Left lobe of liver (tissue), 2 donors: ENCODE results near the gene HP. TPM values are rescaled to one million over a fixed set of nuclear protein-coding genes. Genes with fewer than 3 reads are reported as not detected.
"Not testable (repeated sequence)": the region's sequence is repeated elsewhere in the genome, so short reads cannot be mapped to it uniquely, and the experiment has no call there.

Source experiments
- ATAC-seq: fragments of 200-7000 bp; cut with Tn5 transposase; one replicate; pipeline ENCODE4 v1.9.1; 2020; ENCODE audit warnings: mild to moderate bottlenecking, moderate library complexity
- DNase-seq: peaks from one replicate; pipeline ENCODE4 v3.0.0-alpha.2; 2020; ENCODE audit warnings: low spot score
- total RNA-seq: library from RNA; stranded (reverse); gene quantifications from one replicate; pipeline ENCODE4 v1.2.1, GENCODE V29; 2021
- donor health status: DM: no; HTN: no; CAD: no; lungs with moderate emphysema.
- donor health status: DM: no; HTN: yes; CAD: no.

Gene HP, protein sequence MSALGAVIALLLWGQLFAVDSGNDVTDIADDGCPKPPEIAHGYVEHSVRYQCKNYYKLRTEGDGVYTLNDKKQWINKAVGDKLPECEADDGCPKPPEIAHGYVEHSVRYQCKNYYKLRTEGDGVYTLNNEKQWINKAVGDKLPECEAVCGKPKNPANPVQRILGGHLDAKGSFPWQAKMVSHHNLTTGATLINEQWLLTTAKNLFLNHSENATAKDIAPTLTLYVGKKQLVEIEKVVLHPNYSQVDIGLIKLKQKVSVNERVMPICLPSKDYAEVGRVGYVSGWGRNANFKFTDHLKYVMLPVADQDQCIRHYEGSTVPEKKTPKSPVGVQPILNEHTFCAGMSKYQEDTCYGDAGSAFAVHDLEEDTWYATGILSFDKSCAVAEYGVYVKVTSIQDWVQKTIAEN
- 47,876 TPM for total RNA-seq

DNA sequence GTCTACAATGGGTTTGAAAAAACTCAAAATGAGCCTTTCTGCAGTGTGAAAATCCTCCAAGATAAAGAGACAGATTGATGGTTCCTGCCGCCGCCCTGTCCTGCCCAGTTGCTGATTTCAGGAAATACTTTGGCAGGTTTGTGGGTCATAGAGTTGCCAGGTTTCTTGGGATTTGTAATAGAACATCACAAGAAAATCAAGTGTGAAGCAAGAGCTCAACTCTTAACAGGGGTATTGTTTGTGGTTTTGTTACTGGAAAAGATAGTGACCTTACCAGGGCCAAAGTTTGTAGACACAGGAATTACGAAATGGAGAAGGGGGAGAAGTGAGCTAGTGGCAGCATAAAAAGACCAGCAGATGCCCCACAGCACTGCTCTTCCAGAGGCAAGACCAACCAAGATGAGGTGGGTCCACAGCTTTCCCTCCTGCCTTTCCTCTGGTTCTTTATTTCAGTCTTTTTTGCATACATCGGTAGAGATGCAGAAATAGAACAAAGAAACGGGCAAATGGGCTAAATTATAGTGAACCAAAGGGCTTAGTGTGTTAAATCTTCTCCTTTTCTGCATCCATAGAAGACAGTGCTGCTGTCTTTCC lies at the start of gene HP:
HP (plus strand) TSS at position 252 of the 594 bp plus-strand sequence; CDS start at position 400, 148 bp downstream.
- peak; percentile 59 for ATAC-seq

DNA sequence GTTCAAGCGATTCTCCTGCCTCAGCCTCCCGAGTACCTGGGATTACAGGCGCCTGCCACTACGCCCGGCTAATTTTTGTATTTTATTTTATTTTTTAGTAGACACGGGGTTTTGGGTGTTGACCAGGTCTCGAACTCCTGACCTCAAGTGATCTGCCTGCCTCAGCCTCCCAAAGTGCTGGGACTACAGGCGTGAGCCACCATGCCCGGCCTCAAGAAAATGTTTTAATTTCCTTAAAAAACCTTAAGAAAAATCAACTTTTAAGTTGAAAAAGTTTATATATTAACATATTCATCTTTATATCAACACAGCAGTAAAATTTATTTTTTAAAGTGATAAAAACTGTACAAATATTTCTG lies 46.3 kb upstream of the HP start:
- DNase-seq, ATAC-seq: not testable (repeated sequence)

More for the DNA sequence above, at the start of gene HP:
- DNase-seq, result peak; percentile 73

DNA sequence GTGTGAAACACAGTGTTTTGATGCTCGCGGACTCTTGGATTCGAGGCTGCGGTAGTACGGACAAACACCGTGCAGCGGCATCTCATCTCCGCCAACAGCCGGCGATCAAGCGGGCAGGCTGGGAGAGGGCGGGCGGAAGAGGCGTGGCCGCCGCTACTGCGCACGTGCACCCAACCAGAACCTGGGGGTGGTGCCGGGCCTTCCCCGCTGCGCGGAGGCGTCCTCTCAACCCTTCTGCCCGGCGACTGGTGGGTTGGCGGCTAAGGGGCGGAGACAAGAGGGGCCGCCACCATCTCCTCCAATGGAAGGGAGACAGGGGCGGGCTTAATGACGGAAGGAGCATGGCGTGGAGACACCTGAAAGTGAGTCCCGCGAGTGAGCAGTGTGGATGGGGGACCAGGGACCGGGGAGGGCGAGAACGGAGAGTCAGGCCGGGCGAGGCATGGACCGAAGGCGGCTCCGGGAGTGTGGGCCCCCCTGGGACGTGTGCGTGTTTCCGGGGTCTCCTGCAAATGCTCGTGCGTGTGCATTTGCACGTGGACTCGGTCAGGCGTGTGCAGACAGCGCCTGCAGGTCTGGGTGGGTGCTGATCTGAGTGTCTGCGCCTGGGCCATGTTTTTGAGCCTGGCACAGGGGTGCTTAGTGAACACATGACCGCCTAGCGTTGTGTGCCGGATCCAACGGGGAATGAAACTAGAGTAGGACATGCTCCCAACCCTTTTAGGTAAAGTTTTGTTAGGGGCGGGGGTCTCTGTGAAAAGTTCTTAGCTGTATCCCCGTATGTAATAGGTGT lies 45.7 kb upstream of the HP start, which contains the start of gene DHODH:
DHODH (plus strand) TSS at position 321 of the 793 bp plus-strand sequence; CDS start at position 342, 21 bp downstream.
- peak; percentile 96 for ATAC-seq
- peak; percentile 99 for DNase-seq

DNA sequence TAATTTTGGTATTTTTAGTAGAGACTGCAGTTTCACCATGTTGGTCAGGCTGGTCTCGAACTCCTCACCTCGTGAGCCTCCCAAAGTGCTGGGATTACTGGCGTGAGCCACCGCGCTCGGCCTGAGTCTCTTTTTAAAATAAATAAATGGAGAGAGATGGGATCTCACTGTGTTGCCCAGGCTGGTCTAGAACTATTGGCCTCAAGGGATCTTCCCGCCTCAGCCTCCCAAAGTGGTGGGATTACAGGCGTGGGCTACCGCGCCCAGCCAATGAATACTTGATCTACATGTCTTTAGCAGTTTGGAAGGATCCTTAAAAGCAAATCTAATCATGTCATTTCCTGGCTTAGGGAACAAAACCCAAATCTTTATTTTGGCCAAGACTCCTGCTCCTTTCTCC lies 44.5 kb upstream of the HP start:
- DNase-seq (no peak), ATAC-seq (no peak)

DNA sequence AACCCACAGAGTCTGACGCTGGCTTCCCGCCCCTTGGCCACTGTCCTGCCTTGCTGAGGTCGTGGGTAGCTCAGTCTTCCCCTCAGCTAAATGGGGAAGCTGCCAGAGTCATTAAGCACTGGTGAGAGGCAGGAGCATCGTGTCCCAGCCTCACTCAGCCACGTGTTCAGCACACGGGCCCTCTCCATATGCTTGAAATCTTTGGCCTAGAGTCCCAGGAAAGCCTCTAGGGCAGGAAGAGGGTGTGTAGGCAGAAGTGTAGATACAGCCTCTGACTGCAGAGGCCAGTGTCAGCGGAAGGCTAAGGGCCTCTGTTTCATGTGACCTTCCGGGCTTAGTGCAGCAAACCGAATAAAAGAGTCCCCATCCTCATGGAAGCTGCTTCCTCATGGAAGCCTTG lies 41.7 kb upstream of the HP start:
- ATAC-seq, result no peak
- DNase-seq, result no peak

DNA sequence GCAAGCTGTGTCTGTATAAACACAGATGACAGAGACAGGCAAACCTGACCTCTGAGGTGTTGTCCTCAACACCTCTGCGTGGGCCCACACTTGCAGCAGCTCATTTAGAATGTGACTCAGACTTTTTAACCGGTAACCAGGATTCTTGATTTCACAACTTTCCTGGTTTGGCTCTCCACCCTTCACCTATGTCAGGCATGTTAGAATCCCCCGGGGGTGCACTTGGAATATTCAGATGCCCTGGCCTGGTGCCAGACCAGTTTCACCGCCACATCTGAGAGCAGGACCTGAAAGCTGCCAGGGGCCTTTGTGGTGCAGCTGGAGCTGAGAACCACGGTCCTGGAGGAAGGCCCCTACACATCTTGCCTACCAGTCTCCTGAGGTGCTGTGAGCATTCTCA lies 40.9 kb upstream of the HP start:
- ATAC-seq, result no peak
- DNase-seq, result peak; percentile 68

DNA sequence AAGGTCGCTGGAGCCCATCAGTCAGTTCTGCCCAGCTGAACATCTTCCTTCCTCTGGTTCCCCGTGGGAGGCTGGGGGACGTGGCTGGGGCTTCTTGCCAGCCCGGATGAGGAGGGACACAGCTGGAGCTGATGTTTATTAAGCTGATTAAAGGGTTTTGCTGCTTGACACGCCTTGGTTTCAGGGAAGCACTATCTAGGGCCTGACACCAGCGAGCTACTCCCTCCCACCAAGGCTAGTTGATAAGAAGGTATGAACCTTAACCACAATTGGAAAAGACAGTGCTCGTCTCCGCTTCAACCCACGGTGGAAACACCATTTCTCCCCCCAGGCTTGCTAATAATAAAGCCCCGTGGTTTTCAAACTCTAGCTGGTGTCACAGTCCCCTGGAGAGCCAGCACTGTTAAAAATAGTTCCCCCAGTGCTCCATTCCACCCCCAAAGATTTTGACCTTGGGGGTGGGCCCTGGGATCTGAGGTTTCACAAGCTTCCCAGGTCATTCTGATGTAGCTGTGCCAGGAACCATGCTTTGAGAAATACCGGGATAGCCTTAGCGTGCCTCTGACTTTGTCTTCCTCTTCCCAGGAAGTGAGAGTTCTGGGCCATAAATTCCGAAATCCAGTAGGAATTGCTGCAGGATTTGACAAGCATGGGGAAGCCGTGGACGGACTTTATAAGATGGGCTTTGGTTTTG lies 40.3 kb upstream of the HP start:
- ATAC-seq (peak; percentile 26), DNase-seq (peak; percentile 66)

DNA sequence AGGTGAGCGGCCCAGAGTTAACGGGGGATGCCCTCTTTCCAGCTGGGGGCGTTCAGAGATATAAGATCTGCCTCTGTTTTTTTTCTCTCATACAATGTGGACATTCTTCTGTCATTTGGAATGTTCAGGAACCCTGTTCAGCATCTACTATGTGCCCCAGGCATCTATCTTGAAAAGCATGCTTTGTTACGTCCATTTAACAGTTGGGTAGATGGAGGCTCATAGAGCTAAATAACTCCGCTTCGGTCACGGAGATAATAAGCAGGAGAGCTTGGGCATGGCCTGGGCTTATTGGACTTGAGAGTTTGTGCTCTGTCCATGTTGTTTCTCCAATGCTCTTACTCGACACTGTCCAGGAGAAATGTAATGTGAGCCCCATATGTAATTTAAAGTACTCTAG lies 39.6 kb upstream of the HP start:
- ATAC-seq (no peak), DNase-seq (no peak)

DNA sequence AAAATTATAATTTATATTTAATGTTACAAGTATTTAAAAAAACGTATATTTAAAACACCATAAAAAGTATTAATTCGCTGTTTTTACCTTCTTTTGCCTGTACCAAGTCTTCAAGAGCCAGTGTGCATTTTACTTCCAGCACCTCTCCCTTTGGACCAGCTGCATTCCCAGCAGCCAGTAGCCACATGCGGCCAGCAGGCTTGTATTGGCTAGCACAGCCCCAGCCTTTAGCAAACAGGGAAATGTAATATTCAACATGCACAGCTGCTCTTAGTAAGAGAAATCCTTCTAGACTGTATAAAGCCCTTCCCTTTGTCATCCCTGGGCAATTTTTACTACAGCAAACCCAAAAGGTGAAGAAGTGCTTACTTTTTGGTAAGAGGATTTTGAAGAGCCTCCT lies 39.2 kb upstream of the HP start:
- DNase-seq, result no peak
- ATAC-seq, result peak; percentile 23

DNA sequence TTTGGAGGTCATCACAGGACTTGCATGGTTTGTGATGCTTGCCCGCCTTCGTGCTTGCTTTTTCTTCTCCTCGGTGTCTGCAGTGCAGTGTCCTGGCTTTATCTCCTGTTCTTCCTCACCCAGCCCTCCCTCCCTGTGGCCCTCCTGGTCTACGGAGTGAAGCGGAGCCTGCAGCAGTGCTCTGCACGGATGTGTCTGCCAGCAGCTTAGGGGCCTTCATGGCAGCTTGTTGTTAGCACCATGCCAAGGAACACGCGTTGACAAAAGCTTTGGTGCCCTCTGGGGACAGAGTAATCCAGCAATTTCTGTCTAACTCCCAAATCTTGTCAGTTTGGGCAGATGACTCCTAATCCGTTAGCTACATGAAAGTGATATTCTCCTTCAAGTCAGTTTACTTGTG lies 35.8 kb upstream of the HP start:
- ATAC-seq (peak; percentile 43), DNase-seq (peak; percentile 68)

DNA sequence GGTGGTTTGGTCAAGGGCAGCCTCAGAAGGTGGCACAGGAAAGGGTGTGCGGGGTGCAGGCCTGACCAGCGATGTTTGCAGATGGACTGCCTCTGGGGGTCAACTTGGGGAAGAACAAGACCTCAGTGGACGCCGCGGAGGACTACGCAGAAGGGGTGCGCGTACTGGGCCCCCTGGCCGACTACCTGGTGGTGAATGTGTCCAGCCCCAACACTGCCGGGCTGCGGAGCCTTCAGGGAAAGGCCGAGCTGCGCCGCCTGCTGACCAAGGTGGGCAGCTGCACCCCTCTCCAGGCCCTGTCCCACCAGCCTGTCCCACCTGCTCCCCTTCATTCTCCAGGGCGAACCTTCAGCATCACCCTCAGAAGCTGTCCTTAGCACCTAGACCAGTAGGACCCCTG lies 33.3 kb upstream of the HP start:
- DNase-seq (no peak), ATAC-seq (no peak)

DNA sequence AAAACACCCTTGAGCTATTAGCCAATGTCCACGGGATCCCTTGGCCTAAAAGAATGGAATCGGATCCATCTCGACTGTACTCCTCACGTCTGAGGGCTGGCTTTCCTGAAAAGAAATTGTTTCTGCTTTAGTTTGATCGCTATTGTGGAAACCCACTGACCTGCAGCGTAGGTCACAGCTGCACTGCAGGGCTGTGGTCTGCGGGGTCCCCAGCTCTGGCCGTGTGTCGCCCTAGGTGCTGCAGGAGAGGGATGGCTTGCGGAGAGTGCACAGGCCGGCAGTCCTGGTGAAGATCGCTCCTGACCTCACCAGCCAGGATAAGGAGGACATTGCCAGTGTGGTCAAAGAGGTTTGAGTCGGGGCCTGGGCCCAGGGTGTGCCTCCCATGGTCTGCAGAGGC lies 32.2 kb upstream of the HP start:
- DNase-seq, result no peak

DNA sequence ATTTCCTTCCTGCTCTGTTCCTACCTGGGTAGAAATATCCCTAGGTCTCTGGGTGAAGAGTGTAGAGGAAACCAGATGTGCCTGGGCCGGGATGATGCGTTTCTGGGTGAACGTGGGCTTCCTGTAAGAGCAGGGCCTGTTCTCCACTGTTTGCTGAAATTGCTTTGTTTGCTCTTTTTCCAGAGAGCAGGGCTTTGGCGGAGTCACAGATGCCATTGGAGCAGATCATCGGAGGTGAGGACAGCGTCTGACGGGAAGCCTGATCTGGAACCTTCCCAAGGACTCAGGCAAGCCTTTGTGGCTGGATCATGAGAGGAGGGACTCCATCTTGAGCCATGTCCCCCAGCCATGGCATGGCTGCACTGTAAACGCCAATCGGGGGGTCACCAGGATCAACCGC lies 30.3 kb upstream of the HP start:
- ATAC-seq, result peak; percentile 63
- DNase-seq, result peak; percentile 82

More for the DNA sequence above, 32.2 kb upstream of the HP start:
- ATAC-seq, result no peak

DNA sequence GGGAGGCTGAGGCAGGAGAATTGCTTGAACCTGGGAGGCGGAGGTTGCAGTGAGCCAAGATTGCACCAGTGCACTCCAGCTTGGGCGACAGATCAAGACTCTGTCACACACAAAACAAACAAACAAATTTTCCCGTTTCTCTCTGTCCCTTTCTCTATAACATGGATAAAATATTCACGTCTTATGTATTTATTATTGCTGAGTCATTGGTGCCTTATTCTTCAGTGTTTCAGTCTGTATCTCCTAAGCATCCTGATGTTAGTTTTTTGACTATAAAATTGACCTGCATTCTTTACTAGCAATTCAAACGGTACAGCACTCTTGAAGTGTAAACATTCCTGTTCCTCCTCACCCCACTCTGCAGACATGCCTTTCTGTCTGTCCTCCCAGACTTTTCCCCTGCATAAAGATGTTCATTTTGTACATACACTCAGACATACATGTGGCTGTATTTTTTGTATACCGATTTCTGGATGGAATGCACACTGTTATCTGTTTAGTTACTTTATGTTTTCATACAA lies 29.4 kb upstream of the HP start:
- ATAC-seq, result peak; percentile 1

DNA sequence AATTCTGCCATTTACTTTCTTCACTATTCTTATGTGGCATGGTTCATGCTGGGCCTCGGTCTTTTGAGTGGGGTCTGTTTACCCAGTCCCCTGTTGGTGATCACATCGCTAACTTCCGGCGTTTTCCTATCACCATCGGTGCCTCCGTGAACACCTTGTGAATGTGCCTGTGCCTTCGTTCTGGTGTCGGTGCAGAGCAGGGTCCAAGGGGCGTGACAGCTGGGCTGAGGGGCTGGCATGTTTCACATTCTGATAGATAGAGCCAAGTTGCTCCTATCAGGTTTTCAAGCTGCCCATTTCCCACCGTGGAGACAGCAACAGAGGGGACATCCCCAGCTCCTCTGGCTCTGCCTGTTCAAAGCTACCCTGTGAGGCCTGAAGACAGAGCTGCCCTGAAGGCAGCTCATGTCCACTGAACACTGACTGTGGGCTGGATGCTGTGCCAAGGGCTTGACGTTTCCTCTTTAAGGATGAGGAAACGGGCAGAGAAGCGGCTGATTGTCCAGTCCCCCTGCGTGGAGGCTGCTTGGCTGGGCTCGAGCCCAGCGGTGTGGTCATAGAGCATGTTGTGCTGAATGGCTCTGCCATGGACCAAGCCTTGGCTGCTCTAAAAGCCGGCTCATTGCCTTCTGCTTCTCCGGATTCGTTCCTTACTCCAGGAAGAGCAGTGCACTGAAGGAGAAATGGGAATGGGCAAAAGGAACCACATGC lies 28.7 kb upstream of the HP start:
- peak; percentile 64 for ATAC-seq

More for the DNA sequence above, 29.4 kb upstream of the HP start:
- DNase-seq, result peak; percentile 45

DNA sequence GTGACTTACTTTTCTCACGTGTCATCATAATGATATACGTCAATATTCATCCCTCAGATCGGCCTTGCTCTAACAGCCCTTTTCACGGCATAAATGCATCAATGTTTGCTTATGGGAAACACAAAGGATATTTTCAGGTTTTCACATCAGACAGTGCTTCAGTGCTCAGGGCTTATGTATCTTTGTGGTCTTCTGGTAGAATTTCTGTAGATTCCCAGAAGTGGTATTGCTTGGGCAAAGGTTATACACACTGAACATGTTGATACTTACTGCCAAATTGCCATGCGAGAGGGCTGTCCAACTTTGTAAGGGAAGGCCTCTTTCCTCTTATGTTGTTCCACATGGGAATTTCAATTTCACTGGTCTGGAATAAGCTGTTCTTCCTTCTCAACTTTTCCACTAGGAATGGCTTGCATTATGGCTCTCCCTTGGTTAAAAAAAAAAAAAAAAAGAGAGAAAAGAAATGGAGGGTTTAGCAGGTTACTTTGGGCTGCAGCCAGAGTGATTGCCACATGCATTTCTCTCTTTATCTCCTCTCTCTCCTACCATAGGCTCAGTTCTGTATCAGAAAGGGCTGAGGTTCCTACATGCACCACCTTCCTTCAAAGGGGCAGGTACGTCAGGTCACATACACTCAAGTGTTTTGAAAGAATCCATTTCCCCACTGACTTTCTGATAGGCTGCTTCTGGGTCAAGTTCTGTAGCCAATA lies 26.5 kb upstream of the HP start:
- ATAC-seq (peak; percentile 50), DNase-seq (peak; percentile 44)

More for the DNA sequence above, 28.7 kb upstream of the HP start:
- peak; percentile 70 for DNase-seq

DNA sequence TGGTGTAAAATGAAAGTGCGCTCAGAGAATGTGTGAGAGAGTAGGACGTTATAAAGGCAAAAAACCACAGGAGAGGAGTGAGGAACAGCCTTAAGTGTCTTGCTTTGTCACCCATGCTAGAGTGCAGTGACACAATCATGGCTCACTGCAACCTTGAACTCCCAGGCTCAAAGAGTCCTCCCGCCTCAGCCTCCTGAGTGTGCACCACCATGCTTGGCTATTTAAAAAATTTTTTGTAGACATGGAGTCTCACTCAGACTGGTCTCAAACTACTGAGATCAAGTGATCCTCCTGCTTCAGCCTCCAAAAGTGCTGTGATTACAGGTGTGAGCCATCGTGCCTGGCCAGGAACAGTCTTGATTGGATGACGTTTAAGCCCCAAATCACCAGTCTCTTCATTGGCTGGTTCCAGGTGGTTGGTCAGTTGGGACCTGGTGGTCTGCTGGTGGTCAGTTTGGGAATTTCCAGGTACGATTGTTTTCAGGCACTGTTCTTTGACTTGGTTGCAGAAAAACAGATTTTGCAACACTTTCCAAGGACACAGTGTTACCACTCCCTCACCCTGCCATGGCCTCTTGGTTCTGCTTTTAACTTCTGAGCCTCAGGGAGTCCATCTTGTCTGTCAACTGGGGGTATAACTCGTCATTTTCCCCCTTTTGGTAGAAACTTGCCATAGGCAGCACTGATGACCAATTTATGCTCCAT lies 24.6 kb upstream of the HP start:
- DNase-seq (no peak), ATAC-seq (no peak)

DNA sequence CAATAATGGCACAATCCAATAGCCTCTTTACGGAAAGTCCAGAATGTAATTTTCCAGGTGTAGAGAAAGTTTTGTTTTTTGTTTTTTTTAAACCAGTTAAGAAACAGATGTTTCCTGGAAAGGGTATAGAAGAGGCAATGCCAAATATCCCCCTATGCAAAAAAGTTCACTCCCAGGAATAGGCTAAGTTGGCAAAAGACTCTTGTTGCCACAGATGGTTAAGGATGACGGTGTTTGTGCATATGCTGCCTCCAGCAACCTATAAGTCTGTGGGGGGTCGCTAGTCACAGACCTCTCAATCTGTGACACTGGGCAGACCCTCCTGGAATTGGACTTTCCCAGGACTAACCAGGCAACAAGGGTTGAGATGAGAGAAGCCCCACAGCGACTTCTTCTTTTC lies 20.9 kb upstream of the HP start:
- no peak for ATAC-seq

DNA sequence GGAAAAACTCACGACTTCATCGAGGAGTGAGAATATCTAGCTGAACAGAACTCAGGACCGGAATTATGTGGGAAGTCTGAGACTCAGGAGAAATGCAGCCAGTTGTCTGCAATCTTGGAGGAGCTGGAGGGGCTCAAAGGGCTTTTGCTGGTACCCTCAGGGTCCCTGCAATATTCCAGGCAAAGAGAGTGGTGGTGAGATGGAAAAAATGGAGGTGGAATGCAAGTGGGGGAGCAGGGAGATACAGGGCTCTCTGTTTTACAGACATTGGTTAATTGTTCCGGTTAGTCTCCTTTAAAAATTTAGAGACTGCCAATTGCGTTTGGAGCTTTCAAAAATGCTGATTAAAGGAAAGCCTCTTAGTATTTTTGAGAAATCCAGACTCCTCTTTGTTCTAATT lies 18.2 kb upstream of the HP start:
- peak; percentile 15 for ATAC-seq
- no peak for DNase-seq

More for the DNA sequence above, 20.9 kb upstream of the HP start:
- no peak for DNase-seq
